Astrocyte of the spinal cord (primary cell): ENCODE measurements around the gene CDK5R2.

Experiments used
- DNase-seq: peaks from one replicate; pipeline ENCODE4 v3.0.0; 2011; ENCODE audit warnings: low read depth, low spot score
- H3K4me3 ChIP-seq: 2 replicates; pipeline ENCODE4 v1.5.1; 2011; ENCODE audit warnings: low read depth, mild to moderate bottlenecking, low read length, moderate library complexity
- CTCF ChIP-seq: IDR thresholded peaks from 2 replicates; pipeline ENCODE4 v1.5.1; 2012; ENCODE audit warnings: low read depth, mild to moderate bottlenecking, low read length, inconsistent platforms
- in situ Hi-C: cut with HindIII; loops from 2 replicates; pipeline ENCODE4 v1.10.0; 2017; ENCODE audit warnings: low sequenced_read_pairs

Gene CDK5R2

GRCh38 chr2:218961229-218961628, 1.8 kb downstream of the CDK5R2 start:
- TF ChIP-seq CTCF = no peak
- no peak for DNase-seq
- in situ Hi-C loops = no loop called here
- H3K4me3 ChIP-seq = no peak overlapping the region

- no peak overlapping the region for H3K4me3 ChIP-seq
- TF ChIP-seq CTCF = no peak
- in situ Hi-C loops = no loop called here
- no peak for DNase-seq
These were observed 2.4 kb downstream of the CDK5R2 start for GRCh38 chr2:218961651-218962570.

- peak; percentile 48 for DNase-seq
- TF ChIP-seq CTCF = no peak
- no peak overlapping the region for H3K4me3 ChIP-seq
- in situ Hi-C loops = no loop called here
These were observed 3.5 kb downstream of the CDK5R2 start for GRCh38 chr2:218962859-218963492.

GRCh38 chr2:218963601-218964000, 4.1 kb downstream of the CDK5R2 start:
- DNase-seq = no peak
- TF ChIP-seq CTCF = no peak

GRCh38 chr2:218964041-218964771, 4.7 kb downstream of the CDK5R2 start:
- in situ Hi-C loops = no loop called here

More at GRCh38 chr2:218963601-218964000, 4.1 kb downstream of the CDK5R2 start:
- in situ Hi-C loops = no loop called here
- no peak overlapping the region for H3K4me3 ChIP-seq

More at GRCh38 chr2:218964041-218964771, 4.7 kb downstream of the CDK5R2 start:
- peak; percentile 23 for DNase-seq
- no peak for TF ChIP-seq CTCF
- H3K4me3 ChIP-seq = no peak overlapping the region
